IPS-18a (cell line): ENCODE data around the gene ANKS4B.
"Not testable (repeated sequence)": the region's sequence is repeated elsewhere in the genome, so short reads cannot be mapped to it uniquely, and the experiment has no call there.

Experiments
- H3K27ac ChIP-seq: one replicate; pipeline ENCODE4 v1.5.1; 2013; ENCODE audit warnings: low read length
- H3K27me3 ChIP-seq: one replicate; pipeline ENCODE4 v1.6.1; 2013; ENCODE audit warnings: mild to moderate bottlenecking, low read length; ENCODE audit not compliant: control insufficient read depth, insufficient read depth
- H3K36me3 ChIP-seq: one replicate; pipeline ENCODE4 v1.6.1; 2013; ENCODE audit warnings: low read depth, low read length; ENCODE audit not compliant: control insufficient read depth
- H3K4me1 ChIP-seq: one replicate; pipeline ENCODE4 v1.6.1; 2013; ENCODE audit warnings: low read depth, low read length; ENCODE audit not compliant: control insufficient read depth
- H3K4me3 ChIP-seq: one replicate; pipeline ENCODE4 v1.5.1; 2013; ENCODE audit warnings: low read length
- H3K9ac ChIP-seq: one replicate; pipeline ENCODE4 v1.6.1; 2013; ENCODE audit warnings: mild to moderate bottlenecking, low read length, moderate library complexity
- H3K9me3 ChIP-seq: one replicate; pipeline ENCODE4 v1.6.1; 2013; ENCODE audit warnings: low read depth, low read length; ENCODE audit not compliant: control insufficient read depth

The ANKS4B gene

GRCh38 chr16:21244518-21245215 is 11.2 kb downstream of the ANKS4B start:
- no peaks in the 10 kb centered on the region for H3K9me3 ChIP-seq

GRCh38 chr16:21248179-21248578 is 14.7 kb downstream of the ANKS4B start:
- not testable (repeated sequence) for H3K27me3 ChIP-seq, H3K36me3 ChIP-seq, H3K4me1 ChIP-seq, H3K9me3 ChIP-seq, H3K9ac ChIP-seq, H3K27ac ChIP-seq, H3K4me3 ChIP-seq

More at GRCh38 chr16:21244518-21245215, 11.2 kb downstream of the ANKS4B start:
- Histone ChIP-seq H3K27ac (no peak overlapping the region), H3K27me3 (no peaks in the 10 kb centered on the region), H3K9ac (no peak overlapping the region), H3K4me3 (no peak overlapping the region), H3K36me3 (no peaks in the 10 kb centered on the region), H3K4me1 (peaks cover 3% of the 10 kb centered on the region)

DNA sequence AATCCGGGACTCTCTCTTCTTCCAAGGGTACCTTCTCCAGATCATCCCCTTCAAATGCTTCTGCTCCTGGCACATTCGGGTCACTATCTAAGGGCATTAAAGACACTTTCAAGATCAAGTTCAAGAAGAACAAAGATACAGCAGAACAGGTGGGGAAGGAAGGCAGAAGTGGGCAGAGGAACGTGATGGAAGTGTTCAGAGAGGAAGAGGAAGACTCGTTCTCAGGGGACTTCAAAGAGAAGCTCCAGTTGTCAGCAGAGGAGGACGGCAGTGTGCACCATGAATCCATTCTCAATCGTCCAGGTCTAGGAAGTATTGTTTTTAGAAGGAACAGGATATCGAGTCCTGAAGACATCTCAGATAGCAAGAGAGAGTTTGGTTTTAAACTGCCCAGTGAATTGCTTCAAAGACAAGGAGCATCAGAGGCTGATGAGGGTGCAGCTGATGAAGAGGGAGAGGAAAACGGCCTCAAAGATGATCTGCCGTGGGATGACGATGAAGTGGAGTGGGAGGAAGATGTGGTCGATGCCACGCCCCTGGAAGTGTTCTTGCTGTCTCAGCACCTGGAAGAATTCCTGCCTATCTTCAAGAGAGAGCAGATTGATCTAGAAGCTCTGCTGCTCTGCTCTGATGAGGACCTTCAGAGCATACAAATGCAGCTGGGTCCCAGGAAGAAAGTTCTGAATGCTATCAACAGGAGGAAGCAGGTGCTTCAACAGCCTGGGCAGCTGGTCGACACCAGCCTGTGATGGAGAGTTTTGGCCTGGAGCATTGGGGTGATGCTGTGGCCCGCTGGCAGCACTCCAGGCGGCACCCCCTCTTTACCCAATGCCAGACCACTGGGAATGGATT is 16.8 kb downstream of the ANKS4B start:
- H3K9ac ChIP-seq = no peak overlapping the region
- H3K4me3 ChIP-seq = no peak overlapping the region
- no peaks in the 10 kb centered on the region for H3K27me3 ChIP-seq
- no peaks in the 10 kb centered on the region for H3K9me3 ChIP-seq
- H3K4me1 ChIP-seq = peaks cover 3% of the 10 kb centered on the region
- no peak overlapping the region for H3K27ac ChIP-seq
- no peaks in the 10 kb centered on the region for H3K36me3 ChIP-seq

- H3K36me3 ChIP-seq = no peaks in the 10 kb centered on the region
- no peaks in the 10 kb centered on the region for H3K27me3 ChIP-seq
- H3K27ac ChIP-seq = no peak overlapping the region
- H3K4me1 ChIP-seq = no peaks in the 10 kb centered on the region
- no peak overlapping the region for H3K9ac ChIP-seq
- no peaks in the 10 kb centered on the region for H3K9me3 ChIP-seq
- no peak overlapping the region for H3K4me3 ChIP-seq
Observed at GRCh38 chr16:21253470-21253869, 20.0 kb downstream of the ANKS4B start.

DNA sequence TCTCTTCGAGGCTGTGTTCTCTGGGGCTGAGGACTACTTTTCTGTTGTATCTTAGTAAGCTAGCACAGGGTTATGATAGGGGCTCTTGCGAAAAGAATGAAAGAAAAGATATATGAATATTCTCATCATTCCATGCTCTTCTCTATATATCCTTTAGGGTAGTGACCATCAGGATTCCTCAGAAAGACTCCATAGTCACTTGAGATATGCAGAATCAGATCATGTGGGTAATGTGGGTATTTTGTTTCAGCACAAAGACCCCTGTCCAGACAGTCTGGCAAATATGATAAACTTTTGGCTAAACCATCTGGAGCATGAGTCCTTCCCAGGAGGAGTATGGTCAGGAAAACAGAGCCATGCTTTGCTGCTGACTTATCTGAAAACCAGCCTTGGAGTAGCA is 23.1 kb downstream of the ANKS4B start:
- no peaks in the 10 kb centered on the region for H3K27me3 ChIP-seq
- no peak overlapping the region for H3K4me3 ChIP-seq
- no peak overlapping the region for H3K9ac ChIP-seq
- H3K4me1 ChIP-seq = no peaks in the 10 kb centered on the region
- H3K9me3 ChIP-seq = no peaks in the 10 kb centered on the region
- no peak overlapping the region for H3K27ac ChIP-seq
- H3K36me3 ChIP-seq = no peaks in the 10 kb centered on the region

DNA sequence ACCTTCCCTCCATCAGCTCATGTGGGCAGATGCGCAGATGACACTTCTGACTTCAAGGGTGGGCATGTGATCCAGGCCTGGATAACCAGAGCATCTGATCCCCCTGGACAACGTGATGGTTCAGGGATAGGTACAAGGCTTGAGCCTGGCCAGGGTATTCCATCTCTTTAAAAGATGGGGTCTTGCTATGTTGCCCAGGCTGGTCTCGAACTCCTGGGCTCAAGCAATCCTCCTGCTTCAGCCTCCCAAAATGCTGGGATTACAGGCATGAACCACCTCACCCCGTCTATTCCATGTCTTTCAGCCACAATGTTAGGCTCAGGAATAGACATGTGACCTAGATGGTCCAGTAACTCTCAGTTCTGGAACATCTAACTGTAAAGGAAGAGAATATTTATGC is 23.8 kb downstream of the ANKS4B start:
- Histone ChIP-seq H3K4me1 (no peaks in the 10 kb centered on the region), H3K36me3 (no peaks in the 10 kb centered on the region), H3K4me3 (no peak overlapping the region), H3K9me3 (no peaks in the 10 kb centered on the region), H3K27ac (no peak overlapping the region), H3K27me3 (no peaks in the 10 kb centered on the region), H3K9ac (no peak overlapping the region)

GRCh38 chr16:21260870-21261791 is 27.6 kb downstream of the ANKS4B start:
- Histone ChIP-seq H3K9me3 (no peaks in the 10 kb centered on the region), H3K9ac (no peak overlapping the region), H3K27ac (no peak overlapping the region), H3K4me3 (no peak overlapping the region), H3K27me3 (no peaks in the 10 kb centered on the region), H3K4me1 (no peaks in the 10 kb centered on the region), H3K36me3 (no peaks in the 10 kb centered on the region)

- Histone ChIP-seq H3K9me3 (no peaks in the 10 kb centered on the region), H3K27me3 (no peaks in the 10 kb centered on the region), H3K4me3 (no peak overlapping the region), H3K27ac (no peak overlapping the region), H3K9ac (no peak overlapping the region), H3K4me1 (no peaks in the 10 kb centered on the region), H3K36me3 (no peaks in the 10 kb centered on the region)
Observed at GRCh38 chr16:21262779-21263639, 29.5 kb downstream of the ANKS4B start.

DNA sequence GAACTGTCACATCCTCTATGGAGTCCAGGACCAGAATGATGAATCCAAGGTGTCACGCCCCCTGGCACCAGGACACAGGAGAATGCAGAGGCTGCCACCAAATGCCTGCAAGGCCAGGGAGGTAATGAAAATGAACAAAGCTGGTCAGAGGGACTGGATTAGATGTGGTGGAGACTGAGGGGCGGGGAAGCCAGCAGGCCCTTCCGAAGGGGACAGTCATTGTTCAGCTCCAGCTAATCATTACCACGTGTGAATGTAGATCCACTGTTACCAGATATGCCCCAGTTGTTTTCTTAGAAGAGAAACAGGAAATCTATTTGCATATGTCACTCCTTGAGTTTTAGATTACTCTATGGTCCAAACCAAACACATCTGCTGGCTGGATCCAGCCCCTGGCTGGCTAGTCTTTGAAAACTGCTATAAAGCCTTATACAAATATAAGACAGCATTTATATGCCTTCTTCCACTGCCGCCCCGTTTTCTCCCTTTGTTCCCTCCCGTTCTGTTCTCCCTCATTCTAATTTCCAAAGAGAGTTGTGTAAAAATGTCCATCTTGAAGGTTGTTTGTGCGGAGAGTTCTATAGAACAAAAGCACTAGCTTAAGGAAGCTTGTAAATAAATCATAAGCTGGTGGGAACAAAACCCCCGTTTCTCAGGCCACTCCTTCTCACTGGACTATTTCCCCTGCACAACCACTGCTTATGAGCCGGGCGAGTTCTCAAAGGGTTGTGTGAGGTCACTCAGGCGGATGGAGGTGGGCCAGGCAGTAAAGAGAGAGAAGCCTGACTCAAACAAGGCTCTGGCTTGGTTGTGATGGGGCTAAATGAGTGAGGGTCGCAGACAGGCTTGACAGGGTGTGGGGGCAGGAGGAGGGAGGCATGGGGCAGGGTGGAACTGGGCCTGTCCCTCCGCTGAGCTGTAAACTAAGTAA is 30.4 kb downstream of the ANKS4B start:
- H3K36me3 ChIP-seq = no peaks in the 10 kb centered on the region
- H3K27ac ChIP-seq = no peak overlapping the region
- H3K4me3 ChIP-seq = no peak overlapping the region
- H3K9me3 ChIP-seq = no peaks in the 10 kb centered on the region
- H3K9ac ChIP-seq = no peak overlapping the region
- no peaks in the 10 kb centered on the region for H3K27me3 ChIP-seq
- H3K4me1 ChIP-seq = no peaks in the 10 kb centered on the region

- H3K9me3 ChIP-seq = no peaks in the 10 kb centered on the region
- no peaks in the 10 kb centered on the region for H3K36me3 ChIP-seq
- no peak overlapping the region for H3K27ac ChIP-seq
- H3K4me3 ChIP-seq = no peak overlapping the region
- no peaks in the 10 kb centered on the region for H3K27me3 ChIP-seq
- no peak overlapping the region for H3K9ac ChIP-seq
- no peaks in the 10 kb centered on the region for H3K4me1 ChIP-seq
Observed at GRCh38 chr16:21264571-21265036, 31.1 kb downstream of the ANKS4B start.
